Activated CD8-positive, alpha-beta memory T cell treated with anti-CD3 and anti-CD28 coated beads for 4 hours (primary cell): ENCODE data around the gene ARL6IP4.
"Not testable (repeated sequence)": the region's sequence is repeated elsewhere in the genome, so short reads cannot be mapped to it uniquely, and the experiment has no call there.

Experiments
- DNase-seq, 2 donors: peaks; one replicate each; pipeline ENCODE4 v3.0.0-alpha.2; 2020; ENCODE audit warnings: low read depth in 2 of 2

ARL6IP4 gene

DNA sequence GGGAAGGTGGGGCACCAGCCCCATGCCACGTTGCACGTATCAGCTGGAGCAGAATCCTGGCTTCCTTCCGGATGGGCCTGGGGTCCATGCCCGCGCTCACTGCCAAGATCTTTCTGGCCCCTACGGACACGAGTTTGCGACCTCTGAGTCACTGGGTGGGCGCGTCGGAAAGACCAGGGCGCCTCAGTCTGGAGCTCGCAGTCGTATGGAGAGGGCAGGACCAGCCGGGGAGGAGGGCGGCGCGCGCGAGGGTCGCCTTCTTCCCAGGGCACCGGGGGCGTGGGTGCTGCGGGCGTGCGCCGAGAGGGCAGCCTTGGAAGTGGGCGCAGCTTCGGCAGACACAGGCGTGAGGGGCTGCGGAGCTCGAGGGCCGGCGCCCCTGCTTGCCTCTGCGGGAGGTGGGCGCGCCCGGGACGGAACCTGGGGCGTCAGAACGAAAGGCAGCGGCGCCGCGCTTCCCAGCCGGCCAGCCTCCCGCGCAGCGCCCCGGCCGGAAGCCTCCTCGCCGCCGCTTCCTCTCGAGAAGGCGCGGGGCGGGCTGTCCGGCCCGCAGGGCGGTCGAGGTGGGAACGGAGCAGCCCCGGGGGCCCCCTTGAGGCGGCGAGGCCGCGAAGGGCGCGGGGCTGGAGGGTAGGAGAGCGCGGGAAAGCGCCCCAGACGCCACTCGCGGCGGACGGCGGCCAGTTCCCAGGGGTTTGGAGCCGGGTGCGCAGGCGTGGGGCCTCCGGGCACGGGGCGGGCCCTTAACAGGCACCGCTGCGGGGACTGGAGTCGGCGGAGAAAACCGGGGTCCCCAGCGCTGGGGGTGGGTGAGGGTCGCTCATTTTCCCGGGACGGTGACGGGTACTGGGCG is at the start of gene ARL6IP4:
TSS of gene ARL6IP4 (plus strand) at position 499 of the 853 bp plus-strand sequence. CDS start 459 bp downstream, outside the sequence.
- DNase-seq, result peak; percentile 24 to 35

DNA sequence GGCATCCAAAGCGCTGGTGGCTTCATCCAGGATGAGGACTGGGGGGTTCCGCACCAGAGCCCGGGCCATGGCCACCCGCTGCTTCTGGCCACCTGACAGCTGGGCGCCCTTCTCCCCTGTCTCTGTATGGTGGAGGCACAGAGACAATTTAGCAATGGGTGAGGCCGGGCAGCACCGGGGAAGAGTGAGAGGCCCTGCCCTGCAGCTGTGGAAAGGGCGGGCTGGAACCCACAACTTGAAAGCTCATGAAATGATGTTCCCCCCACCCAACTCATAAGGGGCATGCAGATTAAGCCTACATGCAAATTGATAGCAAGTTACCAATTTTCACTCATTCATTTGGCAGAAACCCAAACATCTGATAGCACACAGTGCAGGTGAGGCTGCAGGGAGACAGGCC is 48.3 kb upstream of the ARL6IP4 start:
- no peak for DNase-seq

DNA sequence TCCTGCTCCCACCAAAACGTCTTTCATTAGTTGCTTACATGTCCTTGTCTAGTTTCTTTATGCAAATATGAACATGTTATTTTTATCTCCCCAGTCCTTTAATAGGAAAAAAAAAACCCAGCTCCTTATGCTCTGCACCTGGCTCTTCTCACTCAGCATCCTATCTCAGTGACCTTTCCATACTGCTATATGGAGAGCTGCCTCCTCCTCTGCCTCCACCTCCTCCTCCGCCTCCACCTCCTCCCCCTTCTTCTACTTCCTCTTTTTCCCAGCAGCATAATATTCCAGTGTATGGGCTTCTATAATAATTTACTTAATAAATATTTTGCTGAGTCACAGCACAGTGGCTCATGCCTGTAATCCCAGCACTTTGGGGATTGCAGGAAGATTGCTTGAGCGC is 45.8 kb upstream of the ARL6IP4 start:
- no peak for DNase-seq

DNA sequence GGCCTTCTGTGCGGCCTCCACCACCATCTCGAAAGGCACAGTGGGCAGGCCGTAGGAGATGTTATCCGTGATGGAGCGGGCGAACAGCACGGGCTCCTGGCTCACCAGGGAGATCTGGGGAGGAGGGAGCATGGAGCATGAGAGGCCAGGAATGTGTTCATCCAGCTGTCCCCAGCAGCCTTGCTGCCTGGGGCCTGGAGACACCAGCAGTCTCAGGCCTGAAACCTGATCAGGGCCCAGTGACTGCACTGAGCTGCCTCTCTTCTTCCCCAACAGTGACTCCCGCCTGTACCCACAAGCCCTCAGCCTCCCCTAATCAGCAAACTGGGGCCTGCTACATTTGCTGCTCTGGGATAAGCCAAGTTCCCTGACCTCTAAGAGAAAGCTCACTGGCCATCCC is 45.2 kb upstream of the ARL6IP4 start:
- no peak for DNase-seq

DNA sequence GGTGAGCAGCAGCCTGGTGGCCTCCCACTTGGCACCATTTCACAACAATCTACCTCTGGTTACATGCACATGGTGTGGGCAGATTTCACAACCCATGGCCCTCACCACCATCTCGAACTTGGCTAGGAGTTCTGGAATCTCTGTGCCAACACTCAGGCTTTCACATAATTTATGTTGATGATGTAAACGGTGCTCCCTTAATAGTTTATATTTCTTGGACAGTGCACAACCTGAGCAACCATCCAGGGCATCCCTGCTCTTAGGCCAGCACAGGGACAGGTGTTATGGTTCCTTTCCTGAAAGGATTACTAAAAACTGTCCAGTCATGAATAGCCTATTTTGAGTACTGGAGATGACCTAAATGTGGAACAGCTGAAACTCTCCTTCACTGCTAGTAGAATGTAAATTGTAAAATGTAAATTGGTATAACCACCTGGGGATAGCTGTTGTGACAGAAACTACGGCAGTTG is 42.8 kb upstream of the ARL6IP4 start:
- no peak for DNase-seq

DNA sequence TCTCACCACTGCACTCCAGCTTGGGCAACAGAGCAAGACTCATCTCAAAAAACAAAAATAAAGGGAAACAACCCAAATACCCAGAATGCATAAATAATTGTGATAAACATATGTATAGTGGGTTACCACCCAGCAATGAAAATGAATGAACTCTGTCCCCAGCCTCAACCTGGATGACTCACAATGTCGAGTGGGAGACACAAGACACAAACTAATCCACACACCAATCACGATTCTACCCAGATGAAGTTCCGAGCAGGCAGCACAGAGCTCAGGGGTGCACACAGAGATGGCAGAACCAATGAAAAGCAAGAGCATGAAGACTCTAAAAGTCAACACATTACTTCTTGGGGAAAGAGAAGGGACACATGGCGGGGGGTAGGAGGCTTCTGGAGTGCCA is 41.4 kb upstream of the ARL6IP4 start:
- no peak for DNase-seq

DNA sequence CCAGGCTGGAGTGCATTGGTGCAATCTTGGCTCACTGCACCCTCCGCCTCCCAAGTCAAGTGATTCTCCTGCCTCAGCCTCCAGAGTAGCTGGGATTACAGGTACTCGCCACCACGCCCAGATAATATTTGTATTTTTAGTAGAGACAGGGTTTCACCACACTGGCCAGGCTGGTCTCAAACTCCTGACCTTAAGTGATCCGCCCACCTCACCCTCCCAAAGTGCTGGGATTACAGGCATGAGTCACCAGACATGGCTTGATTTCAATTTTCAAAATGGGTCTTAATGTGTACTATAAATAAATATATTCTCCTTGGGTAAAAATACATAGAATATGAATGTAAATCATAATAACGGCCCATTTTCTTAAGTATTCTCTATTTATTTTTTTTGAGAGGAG is 39.1 kb upstream of the ARL6IP4 start:
- not testable (repeated sequence) for DNase-seq

DNA sequence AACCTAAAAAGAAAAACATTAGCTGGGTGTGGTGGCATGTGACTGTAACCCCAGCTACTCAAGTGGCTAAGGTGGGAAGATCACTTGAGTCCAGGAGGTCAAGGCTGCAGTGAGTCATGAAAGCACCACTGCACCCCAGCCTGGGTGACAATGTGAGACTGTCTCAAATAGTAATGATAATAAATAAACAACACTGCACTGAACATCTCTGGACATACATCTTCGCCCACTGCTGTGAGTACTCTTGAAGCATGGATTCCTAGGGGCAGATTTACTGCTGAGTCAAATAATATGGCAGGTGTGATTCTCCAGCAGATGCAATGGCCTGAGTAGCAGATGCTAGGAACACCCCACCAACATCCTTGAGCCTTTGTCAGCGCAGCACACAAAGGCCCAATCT is 37.8 kb upstream of the ARL6IP4 start:
- DNase-seq, result no peak

DNA sequence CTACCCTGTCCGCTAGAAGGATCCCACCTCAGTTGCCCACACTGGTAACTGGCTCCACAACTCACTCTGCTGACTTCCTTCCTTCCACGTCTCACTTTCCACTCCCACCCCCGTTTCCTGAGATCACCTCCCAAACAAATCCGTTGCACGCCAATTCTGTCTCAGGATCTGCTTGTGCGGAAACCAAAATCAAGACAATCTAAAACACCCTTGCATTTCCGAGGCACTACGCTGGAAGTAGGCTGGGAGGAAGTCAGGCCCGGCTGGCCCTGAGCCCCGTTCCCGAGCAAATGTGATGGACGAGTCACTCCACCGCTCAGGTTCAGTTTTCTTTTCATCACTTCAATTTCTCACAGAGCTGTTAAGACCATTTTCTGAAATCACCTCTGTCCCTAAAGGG is 37.3 kb upstream of the ARL6IP4 start:
- DNase-seq, result no peak

DNA sequence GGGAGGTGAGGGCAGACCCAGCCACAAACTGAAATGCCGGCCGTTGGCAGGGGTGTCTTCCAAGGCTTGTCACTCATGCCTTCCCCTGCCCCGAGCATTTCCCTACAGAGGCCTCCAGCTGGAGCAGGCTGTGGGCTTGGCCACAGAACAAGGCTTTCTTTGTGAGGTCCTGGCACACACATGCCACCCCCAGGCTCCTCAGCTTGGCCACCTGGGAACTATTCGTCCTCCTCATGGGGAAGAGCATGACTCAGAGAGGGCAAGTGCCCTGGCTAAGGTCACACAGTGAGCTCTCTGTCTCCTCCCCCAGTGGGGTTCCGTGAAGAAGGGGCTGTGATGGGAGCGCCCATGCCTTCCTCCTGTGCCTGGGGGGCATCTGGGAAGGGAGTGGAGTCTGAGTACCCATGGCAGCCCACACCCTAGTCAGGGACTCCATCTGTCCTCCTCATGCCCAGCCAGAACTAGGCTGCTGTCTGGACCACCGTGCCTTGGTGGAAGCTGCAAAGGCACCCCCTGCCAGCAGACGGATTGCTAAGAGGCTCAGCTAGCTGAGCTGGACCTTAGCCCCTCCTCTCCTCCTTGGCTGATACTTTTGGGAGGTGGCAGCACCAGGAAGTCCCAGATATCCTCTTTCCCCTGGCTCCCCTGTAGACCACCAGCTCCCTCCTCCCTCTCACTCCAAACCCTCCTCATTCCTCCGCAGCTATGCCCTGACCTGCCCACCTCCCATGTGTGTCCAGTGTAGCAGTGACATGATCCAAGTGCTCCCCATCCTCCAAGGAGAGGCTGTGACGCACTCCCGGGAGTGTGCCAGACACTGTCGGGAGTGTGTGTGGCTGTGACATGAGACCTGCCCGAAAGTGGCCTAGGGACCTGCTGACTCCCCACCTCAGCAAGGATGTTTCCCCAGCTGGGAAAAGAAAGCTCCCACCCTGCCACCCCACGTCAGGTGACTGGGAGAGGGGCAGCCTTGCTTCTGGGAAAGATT is 35.6 kb upstream of the ARL6IP4 start:
- DNase-seq, result no peak

DNA sequence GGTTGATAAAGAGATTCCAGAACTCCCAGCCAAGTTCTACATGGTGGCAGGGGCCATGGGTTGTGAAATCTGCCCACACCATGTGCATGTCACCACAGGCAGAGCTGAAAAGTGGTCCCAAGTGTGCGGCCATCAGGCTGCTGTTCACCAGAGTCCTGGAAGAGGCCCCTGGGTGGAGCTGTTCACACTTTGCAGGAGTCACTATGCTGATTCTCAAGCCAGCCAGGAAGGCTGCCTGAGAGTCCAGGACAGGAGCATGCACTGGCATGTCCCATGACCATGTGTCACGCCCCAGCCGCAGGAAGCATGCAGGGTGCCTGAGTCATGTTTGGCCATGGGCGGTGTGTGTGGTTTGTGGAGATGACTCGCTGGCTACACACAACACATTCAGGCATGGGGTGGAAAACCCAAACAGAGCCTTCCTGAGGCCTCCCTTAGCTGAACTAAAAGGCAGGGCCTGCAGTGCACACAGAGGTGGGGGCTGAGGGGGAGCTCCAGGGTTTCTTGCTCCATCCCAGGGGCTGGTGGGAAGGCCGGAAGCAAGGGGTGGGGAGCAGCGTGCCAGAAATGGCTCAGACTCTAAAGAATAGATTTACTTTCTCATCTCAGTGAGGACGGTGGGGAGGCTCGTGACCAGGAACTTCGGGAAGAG is 33.7 kb upstream of the ARL6IP4 start:
- DNase-seq, result peak; percentile 64 to 71

DNA sequence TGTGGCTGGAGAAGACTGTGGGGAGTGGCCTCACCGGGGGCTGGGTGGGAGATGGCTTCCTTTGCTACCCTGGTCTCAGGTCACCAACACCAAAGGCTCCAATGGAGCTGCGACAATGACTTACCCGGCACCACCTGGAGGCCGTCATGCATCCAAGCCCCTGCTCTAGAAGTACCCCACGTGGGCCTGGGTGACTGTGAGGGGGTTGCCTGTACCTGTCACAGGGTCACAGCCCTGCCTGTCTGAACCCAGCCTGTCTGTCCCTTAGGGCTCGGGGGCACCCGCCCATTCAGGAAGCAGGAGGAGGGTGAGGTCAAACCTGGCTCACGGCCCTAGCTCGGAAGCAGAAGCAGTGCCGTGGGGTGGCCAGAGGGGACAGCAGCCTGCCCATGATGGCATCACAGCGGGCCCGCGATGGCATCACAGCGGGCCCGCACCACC is 33.1 kb upstream of the ARL6IP4 start:
- no peak for DNase-seq

DNA sequence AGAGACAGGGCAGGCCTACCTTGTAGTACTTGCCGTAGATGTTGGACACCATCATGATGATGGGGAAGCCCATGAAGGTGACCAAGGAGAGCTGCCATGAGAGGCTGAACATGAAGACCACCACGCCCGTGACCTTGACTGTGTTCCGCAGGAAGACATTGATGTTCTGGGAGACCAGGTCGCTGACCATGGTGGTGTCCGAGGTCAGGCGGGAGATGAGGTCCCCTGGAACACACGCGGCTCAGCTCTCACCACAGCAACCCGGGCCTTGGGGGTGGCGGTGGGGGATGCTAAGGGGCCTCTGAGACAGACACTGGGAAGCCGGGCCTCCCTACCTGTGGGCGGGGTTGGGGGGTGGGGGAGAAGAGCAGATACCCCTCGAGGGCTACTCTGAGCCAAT is 31.9 kb upstream of the ARL6IP4 start:
- no peak for DNase-seq

DNA sequence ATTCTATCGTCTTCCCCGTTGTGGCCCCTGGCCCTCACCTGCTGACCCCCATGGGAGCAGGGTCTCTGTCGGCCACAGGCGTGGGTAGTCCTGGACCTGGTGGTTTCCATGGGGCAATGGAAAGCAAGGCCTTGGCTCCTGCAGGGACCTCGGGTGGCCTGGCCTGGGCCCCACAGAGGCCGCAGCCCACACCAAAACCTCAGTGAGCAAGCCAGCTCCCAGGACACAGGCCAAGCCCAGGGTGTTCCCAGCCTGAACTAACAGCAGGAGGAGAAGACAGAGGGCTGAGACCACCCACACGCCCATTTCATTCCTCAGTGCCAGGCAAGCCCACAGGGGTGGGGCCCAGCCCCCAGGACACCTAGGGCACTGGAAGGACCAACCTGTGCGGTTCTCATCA is 31.1 kb upstream of the ARL6IP4 start:
- no peak for DNase-seq

DNA sequence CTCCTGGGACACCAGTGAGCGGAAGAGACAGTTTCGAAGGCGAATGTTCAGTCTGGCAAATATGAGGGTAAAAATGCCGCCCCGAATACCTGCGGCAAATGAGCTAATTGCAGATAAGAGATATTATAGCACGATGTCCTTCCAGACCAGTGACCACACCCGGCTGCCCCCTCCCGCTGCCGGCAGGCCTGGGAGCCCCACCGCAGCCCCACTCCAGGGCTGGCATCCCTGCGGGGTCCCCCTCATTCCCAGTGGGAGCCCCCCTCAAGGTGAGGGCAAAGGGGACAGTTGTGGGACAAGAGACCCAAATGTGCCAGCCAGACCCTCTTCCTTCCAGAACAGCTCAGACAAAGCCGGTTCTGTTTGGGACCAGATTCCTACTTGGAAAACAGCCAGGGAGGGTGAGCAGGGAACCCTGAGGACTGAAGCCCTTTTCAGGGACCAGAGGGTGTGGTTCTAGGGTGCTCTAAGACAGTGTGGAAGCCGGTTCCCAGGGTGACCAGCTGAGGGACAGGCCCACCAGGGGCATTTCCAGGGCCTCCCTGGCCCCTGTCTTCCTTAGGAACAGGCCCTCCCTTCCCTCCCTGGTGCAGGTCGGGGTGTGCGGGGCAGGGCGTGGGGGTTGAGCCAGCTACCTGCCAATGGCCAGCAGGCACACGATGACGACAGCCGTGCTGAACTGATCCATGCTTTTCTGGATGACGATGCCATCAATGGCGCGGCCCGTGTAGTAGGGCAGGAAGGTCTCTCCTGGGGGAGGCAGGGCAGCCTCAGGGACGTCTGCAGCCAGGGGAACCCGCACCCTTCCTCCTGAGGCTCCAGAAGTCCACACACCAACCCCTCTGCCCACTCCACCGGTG is 30.4 kb upstream of the ARL6IP4 start:
- no peak for DNase-seq

DNA sequence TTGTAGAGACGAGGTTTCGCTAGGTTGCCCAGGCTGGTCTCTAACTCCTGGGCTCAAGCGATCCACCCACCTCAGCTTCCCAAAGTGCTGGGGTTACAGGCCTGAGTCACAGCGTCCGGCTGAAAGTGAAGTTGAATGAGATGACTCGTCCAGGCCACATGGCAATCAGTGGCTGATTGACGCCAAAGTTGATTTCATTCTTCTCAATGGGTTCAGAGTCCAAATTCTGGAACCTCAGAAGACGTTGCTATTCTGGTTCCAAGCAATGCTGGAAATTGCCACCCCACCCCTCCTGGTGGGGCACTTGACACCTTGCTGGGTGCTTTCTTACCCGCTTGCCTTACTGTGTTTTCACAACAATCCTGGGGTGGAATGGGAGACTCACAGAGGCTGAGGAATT is 29.1 kb upstream of the ARL6IP4 start:
- no peak for DNase-seq

DNA sequence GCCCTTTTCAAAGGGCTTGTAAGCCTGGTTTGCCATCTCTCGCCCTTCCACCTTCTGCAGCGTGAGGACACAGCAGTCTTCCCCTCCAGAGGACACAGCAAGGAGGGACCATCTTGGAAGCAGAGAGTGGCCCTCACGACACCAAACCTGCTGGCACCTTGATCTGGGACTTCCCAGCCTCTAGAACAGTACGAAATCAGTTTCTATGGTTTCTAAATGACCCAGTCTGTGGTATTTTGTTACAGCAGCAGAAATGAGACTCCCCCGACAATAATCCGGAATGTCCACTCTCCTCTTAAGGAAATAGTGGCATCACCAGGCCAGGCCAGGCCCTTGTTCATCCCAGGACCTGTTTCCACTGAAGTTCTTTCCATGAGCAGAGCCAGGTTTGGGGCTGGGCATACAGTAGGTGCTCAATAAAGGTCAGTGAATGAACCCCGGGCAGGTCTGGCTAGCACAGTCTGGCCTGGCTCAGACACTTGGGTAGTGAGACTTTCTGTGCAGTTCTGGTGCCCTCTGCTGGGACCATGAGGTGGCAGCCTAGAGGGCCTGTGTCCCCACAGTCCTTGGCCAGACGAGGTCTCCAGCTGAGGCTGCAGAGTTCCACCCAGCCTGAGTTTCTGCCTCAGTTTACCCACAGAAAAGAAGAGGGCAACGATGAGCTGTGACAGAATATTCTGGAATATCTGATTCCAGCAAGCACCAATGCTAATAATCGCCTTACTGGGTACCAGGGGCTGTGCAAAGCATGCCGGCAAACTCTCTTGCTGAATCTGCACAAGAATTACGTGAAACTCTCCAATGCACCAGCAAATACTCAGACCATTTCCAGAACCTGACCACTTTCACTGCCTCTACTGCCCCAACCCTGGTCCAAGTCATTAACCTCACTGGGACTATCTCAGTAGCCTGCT is 28.2 kb upstream of the ARL6IP4 start:
- peak; percentile 47 to 55 for DNase-seq

DNA sequence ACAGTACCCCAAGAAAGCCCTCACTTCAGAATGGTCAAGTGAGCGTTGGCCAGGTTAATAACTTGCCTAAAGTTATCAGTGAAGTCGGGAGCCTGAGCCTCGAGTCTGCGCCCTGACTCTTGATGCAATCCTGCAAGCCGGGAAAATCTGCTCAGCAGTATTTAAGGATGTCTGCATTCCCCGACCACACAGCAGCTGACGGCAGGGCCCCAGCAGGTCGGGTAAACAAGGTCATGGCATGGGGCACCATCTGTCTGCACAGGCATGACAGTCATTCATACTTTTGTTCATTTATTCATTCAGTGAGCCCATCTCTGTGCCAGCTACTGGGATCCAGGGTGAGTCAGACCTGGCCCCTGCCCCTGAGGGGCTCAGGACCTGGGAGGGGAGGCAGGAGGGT is 25.3 kb upstream of the ARL6IP4 start:
- DNase-seq, result no peak

DNA sequence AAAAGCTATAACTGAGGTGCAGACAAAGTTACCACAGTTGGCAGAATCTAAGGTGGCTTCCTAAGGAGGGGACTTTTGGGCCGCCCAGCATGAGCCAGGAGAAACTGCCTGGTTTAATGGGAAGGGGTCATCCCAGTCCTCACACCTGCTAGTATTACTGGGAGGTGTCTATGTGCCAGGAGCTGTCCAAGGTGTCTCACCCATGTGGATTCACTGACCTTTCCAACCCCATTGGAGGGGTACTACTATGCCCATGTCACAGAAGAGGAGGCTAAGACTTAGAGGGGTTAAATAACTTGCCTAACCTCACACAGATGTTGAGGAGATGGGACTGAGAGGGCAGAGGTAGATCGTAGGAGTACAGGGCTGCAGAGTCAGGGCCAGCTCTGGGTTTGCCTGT is 24.4 kb upstream of the ARL6IP4 start:
- no peak for DNase-seq
